NCI-H128 (cell line): ENCODE data around the gene FUT1.
"Not testable (repeated sequence)": the region's sequence is repeated elsewhere in the genome, so short reads cannot be mapped to it uniquely, and the experiment has no call there.

Experiments
- DNase-seq: peaks from one replicate; lab custom pipeline; 2025; ENCODE audit not compliant: unreplicated experiment; lab: John Stamatoyannopoulos, UW

Gene FUT1

DNA sequence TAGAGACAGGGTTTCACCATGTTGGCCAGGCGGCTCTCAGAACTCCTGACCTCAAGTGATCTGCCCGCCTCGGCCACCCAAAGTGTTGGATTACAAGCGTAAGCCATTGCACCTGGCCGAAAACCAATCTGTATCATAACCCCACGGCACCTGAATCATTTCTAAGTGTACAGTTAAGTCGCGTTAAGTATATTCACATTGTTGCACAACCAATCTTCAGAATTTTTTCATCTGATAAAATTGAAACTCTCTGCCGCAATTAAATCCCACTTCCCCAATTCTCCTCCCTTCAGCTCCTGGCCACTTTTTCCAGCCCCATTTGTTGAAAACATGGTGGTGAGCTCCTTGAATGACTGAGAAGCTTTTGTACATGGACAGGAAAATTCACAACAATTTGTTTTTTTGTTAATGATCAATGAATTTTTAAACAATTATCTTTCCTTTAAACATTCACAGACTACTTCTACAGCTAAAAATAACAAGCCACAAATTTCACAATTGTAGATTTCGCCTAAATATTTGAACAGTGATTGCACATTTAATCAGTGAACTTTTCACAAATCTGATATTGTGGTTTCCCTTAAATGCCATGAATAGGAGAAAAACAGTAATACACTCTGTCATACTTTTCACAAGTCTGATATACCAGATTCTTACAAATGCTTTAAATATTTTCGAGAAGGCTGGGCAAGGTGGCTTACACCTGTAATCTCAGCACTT lies 16.7 kb upstream of the FUT1 start:
- DNase-seq = no peak

DNA sequence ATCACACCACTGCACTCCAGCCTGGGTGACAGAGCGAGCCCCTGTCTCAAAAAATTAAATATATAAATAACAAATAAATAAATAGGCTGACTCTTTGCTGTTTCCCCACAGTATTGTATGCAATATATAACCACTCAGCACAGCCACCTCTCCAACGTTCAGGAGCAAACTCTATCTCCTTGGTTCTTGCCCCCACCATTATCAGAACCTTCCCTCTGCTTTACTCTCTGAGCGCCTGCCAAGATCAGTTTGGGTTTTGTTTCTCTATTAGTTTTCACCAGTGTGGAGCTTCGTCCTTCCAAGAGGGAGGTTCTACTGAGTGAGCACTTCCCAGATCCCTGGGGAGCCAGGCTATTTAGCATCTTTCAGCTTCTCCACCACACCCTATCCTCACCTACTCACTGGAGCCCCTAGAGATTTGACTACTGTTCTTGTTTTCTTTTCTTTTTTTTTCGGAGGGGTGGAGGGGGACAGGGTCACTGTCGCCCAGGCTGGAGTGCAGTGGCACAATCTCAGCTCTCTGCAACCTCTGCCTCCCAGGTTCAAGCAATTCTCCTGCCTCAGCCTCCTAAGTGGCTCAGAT lies 15.8 kb upstream of the FUT1 start:
- DNase-seq = not testable (repeated sequence)

DNA sequence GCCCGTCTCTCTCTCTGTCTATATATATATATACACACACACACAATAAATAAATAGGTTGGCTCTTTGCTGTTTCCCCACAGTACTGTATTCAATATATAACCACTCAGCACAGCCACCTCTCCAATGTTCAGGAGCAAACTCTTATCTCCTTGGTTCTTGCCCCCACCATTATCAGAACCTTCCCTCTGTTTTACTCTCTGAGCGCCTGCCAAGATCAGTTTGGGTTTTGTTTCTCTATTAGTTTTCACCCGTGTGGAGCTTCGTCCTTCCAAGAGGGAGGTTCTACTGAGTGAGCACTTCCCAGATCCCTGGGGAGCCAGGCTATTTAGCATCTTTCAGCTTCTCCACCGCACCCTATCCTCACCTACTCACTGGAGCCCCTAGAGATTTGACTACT lies 13.4 kb upstream of the FUT1 start:
- DNase-seq = not testable (repeated sequence)

DNA sequence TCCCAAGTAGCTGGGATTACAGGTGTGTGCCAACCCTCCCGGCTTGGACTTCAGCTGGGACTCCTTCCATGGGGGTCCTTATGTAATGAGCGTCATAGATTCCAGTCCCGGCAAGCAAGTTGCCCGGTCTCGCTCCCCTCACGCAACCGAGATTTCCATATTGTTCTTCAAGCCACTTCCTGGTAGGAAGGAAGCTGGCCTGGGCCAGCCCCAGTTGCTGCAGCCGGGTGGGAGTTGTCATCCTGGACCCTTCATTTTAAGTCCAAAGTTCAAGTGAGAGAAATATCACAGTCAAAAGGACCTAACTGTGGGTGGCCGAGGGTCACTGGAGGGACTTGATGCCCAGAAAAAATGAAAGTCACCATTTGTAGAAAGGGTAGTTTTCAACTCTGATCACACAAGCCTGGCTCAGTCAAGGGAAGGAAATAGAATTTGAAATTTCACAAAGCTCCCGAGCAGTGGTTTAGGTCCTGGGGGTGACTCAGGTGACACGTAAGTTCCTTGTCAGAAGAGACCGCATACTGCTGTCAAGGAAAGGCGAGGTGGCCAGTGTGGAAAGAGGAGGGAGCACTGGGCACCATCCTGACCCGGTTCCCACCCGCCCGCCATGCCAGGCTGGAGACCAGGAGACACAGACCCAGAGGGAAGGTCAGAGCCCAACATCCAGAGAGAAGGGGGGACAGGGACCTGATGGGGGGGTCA lies 8.2 kb upstream of the FUT1 start:
- no peak for DNase-seq

DNA sequence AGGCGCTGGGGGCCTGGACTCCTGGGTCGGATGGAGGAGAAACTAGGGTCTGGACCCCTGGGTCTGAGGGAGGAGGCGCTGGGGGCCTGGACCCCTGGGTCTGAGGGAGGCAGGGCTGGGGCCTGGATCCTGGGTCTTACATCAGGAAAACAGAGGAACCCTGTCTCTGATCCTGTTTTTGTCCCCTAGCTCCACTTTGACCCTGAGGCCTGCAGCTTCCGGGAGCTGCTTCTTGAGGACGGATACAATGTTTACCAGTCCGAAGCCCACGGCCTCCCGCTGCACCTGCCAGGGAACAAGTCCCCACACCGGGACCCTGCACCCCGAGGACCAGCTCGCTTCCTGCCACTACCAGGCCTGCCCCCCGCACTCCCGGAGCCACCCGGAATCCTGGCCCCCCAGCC lies 5.3 kb upstream of the FUT1 start:
- no peak for DNase-seq

DNA sequence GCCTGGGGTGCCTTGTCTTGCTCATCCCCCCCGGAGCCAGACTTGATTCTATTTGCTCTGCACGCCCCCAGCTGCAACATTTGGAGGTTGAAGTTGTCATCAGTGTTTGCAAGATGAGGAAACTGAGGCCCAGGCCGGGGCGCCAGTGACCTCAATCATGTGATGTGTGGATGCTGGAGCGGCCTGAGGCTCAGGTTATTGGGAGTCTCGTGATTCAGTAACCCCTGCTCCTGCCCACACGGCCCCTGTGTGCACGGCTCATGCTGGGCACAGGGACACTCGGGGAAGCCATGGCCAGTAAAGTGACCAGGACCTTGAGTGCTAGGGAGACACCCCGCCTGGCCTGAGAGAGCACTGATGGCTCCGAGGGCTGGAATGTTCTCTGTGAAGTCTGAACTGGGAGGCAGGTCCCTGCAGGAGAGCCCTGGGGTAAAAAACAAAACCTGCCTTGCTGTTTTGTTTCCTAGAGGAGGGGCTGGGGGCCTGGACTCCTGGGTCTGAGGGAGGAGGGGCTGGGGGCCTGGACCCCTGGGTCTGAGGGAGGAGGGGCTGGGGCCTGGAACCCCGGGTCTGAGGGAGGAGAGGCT lies 4.7 kb upstream of the FUT1 start:
- DNase-seq = no peak

DNA sequence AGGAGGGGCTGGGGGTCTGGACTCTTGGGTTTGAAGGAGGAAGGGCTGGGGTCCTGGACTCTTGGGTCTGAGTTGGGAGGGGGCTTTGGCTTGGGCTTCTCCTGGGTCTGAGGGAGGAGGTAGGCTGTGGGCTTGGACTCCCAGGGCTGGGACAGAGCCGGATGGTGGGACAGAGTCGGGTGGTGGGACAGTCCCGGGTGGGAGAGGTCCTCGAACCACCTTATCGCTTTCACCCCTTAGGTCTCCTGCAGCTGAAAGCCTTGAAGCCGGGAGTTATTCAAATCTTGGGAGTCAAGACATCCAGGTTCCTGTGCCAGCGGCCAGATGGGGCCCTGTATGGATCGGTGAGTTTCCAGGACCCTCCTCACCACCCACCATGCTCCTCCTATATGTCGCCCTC lies 4.2 kb upstream of the FUT1 start:
- DNase-seq = no peak

DNA sequence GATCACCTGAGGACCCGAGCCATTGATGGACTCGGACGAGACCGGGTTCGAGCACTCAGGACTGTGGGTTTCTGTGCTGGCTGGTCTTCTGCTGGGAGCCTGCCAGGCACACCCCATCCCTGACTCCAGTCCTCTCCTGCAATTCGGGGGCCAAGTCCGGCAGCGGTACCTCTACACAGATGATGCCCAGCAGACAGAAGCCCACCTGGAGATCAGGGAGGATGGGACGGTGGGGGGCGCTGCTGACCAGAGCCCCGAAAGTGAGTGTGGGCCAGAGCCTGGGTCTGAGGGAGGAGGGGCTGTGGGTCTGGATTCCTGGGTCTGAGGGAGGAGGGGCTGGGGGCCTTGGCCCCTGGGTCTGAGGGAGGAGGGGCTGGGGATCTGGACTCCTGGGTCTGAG lies 3.8 kb upstream of the FUT1 start:
- DNase-seq = no peak

DNA sequence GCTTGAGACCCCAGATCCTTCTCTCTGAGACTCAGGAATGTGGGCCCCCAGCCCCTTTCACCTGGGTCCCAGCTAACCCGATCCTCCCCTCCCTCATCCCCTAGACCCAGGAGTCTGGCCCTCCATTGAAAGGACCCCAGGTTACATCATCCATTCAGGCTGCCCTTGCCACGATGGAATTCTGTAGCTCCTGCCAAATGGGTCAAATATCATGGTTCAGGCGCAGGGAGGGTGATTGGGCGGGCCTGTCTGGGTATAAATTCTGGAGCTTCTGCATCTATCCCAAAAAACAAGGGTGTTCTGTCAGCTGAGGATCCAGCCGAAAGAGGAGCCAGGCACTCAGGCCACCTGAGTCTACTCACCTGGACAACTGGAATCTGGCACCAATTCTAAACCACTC lies 3.3 kb upstream of the FUT1 start:
- no peak for DNase-seq

DNA sequence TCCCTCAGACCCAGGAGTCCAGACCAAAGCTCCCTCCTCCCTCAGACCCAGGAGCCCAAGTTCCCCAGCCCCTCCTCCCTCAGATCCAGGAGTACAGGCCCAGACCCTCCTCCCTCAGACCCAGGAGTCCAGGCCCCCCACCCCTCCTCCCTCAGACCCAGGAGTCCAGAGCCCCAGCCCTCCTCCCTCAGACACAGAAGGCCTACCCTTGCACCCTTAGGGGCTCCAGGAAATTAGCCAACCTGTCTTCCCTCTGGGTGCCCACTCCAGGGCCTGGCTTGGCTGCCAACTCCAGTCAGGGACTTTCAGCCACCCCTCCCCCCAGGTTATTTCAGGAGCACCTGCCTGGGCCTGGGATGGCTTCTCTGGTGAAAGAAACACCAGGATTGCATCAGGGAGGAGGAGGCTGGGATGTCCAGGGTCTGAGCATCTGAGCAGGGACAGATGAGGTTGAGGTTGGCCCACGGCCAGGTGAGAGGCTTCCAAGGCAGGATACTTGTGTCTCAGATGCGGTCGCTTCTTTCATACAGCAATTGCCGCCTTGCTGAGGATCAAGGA lies 2.7 kb upstream of the FUT1 start, which contains the start of gene FGF21:
Gene FGF21, plus strand, starts transcription at position 441 of the 558 bp plus-strand sequence. CDS start 713 bp downstream, outside the sequence.
- DNase-seq = no peak

DNA sequence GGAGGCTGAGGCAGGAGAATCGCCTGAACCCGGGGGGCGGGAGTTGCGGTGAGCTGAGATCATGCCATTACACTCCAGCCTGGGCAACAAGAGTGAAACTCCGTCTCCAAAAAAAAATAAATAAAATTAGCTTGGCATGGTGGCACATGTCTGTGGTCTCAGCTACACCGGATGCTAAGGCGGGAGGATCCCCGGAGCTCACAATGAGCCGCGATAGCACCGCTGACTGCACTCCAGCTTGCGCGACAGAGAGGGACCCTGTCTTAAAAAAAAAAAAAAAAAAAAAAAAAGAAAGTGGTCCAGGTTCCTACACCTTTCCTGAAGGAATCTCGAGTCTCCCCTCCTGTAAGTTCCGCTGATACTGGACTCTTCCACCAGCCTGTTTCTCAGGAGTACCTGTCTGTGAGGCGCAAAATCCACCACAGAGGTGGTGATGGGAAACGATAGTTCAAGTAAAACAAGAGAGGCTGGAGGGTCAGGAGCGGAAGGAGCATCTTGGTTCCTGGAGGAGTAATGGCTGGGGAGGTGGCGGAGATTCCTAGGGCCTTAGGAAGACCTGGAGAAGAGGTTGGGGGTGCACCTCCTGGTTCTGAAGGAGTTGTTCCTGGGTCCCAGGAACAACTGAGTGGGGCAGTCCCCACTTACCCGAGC lies 471 bp downstream of the FUT1 start:
- no peak for DNase-seq

DNA sequence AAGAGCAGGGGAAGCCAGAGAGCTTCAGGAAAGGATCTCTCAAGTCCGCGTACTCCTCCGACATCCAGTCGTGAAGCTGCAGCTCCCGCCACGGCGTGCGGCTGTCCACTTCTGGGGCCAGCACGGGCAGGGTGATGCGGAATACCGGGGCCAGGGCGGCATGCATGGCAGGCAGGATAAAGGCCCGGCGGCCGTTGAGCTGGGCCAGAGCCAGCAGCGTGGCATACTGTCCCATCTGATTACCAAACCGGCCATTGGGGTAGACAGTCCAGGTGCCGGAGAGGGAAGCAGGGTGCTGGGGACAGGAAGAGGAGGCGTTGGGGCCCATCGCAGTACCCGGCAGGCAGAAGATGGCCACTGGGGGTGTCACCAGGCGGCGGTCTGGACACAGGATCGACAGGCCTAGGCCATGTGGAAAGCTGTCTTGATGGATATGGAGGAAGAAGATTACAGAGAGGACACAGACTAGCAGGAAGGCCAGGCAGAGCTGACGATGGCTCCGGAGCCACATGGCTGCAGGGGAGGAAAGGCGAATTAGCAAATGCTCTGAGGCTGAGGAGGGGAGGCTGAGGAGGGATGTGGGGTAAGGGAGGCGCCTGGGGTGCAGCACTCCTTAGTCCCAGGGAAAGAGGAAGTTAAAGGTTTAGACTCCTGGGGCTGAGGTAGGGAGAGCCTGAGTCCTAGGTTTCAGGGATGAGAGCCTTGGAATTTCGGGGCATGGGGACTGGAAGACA lies 1.5 kb downstream of the FUT1 start:
- no peak for DNase-seq

DNA sequence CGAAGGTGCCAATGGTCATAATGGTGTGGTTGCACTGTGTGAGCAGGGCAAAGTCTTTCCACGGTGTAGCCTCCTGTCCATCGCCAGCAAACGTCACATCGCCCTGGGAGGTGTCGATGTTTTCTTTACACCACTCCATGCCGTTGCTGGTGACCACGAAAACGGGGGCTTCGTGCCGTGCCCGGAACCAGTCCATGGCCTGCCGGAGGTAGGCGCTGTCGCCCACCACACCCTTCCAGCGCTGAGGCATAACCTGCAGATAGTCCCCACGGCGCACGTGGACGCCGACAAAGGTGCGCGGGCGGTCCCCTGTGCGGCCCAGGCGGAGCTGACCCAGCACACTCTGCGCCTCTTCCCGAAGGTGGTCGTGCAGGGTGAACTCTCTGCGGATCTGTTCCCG lies 2.1 kb downstream of the FUT1 start:
- no peak for DNase-seq

DNA sequence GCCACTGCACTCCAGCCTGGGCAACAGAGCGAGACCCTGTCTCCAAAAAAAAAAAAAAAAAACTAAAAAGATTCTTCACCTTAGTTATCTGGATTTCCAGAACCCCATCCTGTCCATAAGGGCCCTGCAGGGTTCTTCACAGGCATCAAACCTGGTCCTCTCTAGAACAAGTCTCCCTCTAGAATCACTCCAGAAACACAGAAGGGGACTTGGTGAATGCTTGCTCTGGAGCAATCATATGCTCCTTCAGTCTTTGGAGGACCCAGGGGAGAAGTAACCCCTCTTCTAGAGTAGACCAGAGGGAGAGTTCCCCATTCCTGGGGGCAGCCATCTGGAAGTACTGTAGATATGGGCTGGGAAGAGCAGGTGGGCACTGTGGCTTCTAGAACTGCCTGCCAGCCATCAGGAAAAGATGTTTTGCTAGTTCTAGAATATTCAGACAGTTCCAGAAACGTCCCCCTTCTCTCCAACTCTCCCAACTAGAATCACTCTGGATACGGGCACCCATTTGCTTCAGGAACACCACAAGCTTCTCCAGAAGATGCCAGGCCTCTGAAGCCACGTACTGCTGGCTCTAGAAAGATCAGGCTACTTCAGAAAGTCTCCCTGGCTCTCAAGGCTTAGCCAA lies 2.8 kb downstream of the FUT1 start:
- no peak for DNase-seq

DNA sequence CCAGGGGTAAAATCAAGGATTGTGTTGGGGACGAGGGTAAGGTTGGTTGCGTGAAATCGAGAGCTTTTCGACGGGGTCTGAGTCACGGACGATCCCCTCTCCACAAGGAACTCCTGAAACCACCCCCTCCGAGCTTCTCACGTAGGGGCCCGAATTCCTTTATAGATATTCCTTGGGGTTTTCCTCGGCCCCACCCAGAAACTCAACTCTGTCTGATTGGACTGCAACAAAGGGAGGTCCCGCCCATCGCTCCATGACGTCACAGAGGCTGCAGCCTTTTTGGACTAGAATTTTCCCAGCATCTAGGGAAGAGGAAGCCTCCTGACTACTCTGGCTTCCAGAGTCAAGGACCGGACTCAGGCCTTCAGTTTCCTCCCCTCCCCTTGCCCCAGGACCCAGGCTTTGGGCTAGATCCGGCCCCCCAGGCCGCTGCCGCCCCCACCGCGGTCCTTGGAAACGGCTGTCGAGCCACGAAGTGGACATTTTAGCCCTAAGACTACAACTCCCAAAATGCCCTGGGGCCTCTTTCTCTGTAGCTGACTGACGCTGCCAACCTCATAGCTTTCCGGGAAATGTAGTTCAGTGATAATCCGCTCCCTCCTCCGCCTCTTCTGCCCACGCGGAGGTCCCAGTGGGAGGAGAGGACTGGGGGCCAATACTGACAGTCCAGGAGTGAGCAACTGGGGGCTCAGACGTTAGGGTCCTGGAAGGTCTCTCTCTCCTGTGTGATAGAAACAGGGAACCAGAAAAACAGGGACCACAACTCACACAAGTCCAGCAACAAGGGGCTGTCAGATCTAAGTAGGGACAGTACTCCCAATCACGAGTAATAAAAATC lies 5.5 kb downstream of the FUT1 start, which contains the start of gene IZUMO1:
Gene IZUMO1, minus strand, starts transcription at position 172 of the 838 bp plus-strand sequence. CDS start 1,050 bp downstream, outside the sequence.
- no peak for DNase-seq

DNA sequence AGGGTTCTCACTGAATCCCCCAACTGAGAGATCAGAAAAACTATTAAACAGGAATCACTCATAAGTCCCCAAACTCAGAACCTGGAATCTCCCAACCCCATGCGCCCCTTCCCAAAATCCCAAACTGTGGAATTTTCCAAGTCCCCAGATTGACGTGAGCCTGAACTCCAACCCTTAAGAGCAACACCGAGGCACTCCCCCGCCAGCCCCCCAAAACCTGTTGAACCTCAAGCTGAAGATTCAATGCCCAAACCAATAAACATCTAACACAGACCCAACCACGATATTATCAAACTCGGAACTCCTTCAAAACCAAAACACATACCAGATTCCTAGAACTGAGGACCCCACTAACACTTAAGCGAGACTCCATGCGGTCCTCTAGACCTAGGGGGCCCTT lies 6.3 kb downstream of the FUT1 start:
- DNase-seq = no peak

DNA sequence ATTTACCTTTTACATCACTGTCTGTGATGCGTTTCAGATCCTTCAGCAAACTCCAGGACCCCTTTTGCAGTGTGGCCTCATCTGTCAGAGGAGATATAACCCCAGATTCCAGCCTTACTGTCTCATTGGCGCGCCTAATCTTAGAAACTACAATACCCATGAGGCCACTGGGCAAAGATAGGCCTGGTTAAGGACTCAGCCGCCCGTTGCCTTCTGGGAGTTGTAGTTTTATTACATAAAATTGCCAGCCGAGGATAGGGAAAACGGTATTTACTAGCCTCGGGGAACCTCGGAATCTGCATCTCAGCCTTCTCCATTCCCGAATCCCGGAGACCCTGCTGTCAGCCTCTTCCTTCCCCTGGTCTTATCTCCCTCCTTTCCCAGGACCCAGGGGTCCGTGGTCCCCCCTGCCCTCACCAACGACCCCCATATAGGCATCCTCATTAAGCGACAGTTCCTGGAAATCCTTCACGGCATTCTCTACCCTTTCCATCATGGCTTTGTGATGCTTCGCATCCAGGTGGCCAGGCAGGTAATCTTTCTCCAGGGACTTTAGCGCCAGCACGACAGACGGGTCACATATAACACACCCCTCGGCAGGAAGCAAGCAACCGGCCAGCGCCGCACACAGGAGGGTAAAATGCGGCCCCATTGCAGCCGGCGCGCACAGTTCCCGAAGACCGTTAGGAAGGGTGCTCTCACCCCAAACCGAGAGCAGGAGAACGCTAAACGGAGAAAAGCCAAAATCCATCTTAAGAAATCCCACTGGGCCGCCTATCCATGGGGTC lies 7.0 kb downstream of the FUT1 start:
- DNase-seq = no peak

DNA sequence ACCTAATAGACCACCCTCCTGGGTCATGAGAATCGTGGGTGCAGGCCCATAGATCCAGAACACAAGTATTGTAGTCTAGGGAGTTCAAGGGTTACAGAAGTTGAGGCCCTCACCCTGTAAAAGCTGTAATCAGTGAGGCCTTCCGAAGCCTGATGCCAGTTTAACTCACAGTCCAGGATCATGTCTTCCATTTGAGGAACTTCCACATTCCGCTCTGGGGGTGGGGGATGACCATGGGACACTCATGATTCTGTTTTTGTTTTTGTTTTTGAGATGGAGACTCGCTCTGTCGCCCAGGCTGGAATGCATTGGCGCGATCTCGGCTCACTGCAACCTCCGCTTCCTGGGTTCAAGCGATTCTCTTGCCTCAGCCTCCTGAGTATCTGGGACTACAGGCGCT lies 10.3 kb downstream of the FUT1 start:
- DNase-seq = no peak
